Trophoblast cell (in vitro differentiated cells and primary cell): ENCODE results near the gene C20orf204.

Experiments
- DNase-seq, 2 donors: peaks; one replicate each; pipeline ENCODE4 v3.0.0-alpha.2; 2016
- H2AFZ ChIP-seq: 2 replicates; pipeline ENCODE4 v1.6.1; 2013; ENCODE audit warnings: low read length, moderate library complexity, mild to moderate bottlenecking; ENCODE audit not compliant: insufficient read depth, poor library complexity
- H2AK5ac ChIP-seq: 2 replicates; pipeline ENCODE4 v1.6.1; 2013; ENCODE audit warnings: mild to moderate bottlenecking, low read length
- H2BK120ac ChIP-seq: 2 replicates; pipeline ENCODE4 v1.6.1; 2013; ENCODE audit warnings: low read length, mild to moderate bottlenecking, moderate library complexity; ENCODE audit not compliant: insufficient read depth, poor library complexity
- H2BK12ac ChIP-seq: 2 replicates; pipeline ENCODE4 v1.6.1; 2013; ENCODE audit warnings: mild to moderate bottlenecking, low read length, moderate library complexity
- H2BK5ac ChIP-seq: 2 replicates; pipeline ENCODE4 v1.6.1; 2013; ENCODE audit warnings: low read length, low read depth, moderate library complexity, mild to moderate bottlenecking; ENCODE audit not compliant: poor library complexity
- H3K14ac ChIP-seq: 2 replicates; pipeline ENCODE4 v1.6.1; 2013; ENCODE audit warnings: mild to moderate bottlenecking, low read length
- H3K18ac ChIP-seq: 2 replicates; pipeline ENCODE4 v1.6.1; 2013; ENCODE audit warnings: mild to moderate bottlenecking, low read length
- H3K23ac ChIP-seq: 2 replicates; pipeline ENCODE4 v1.6.1; 2013; ENCODE audit warnings: low read length
- H3K27ac ChIP-seq: 2 replicates; pipeline ENCODE4 v1.5.1; 2013; ENCODE audit warnings: low read depth, mild to moderate bottlenecking, inconsistent platforms, low read length, moderate library complexity
- H3K27me3 ChIP-seq: 2 replicates; pipeline ENCODE4 v1.6.1; 2013; ENCODE audit warnings: inconsistent platforms, mild to moderate bottlenecking, low read length, moderate library complexity; ENCODE audit not compliant: insufficient read depth
- H3K36me3 ChIP-seq, 2 experiments: 1 replicate in 1 of 2; 2 replicates in 1 of 2; pipeline ENCODE4 v1.6.1; 2013; ENCODE audit warnings: low read length in 2 of 2, mild to moderate bottlenecking in 2 of 2, moderate library complexity in 1 of 2; ENCODE audit not compliant: insufficient read depth in 2 of 2, control insufficient read depth in 1 of 2
- H3K4ac ChIP-seq: 2 replicates; pipeline ENCODE4 v1.6.1; 2013; ENCODE audit warnings: low read depth, mild to moderate bottlenecking, low read length, moderate library complexity
- H3K4me1 ChIP-seq, 2 experiments: 1 replicate in 1 of 2; 2 replicates in 1 of 2; pipeline ENCODE4 v1.6.1; 2013; ENCODE audit warnings: low read length in 2 of 2, mild to moderate bottlenecking in 2 of 2, moderate library complexity in 1 of 2; ENCODE audit not compliant: insufficient read depth in 2 of 2, control insufficient read depth in 1 of 2
- H3K4me2 ChIP-seq: 2 replicates; pipeline ENCODE4 v1.6.1; 2013; ENCODE audit warnings: inconsistent platforms, mild to moderate bottlenecking, low read length, moderate library complexity
- H3K4me3 ChIP-seq: 2 replicates; pipeline ENCODE4 v1.5.1; 2013; ENCODE audit warnings: mild to moderate bottlenecking, low read depth, low read length, inconsistent platforms
- H3K79me1 ChIP-seq: one replicate; pipeline ENCODE4 v1.6.1; 2013; ENCODE audit warnings: low read length
- H3K79me2 ChIP-seq: 2 replicates; pipeline ENCODE4 v1.6.1; 2013; ENCODE audit warnings: low read length, mild to moderate bottlenecking; ENCODE audit not compliant: control insufficient read depth, insufficient read depth, poor library complexity
- H3K9ac ChIP-seq: 2 replicates; pipeline ENCODE4 v1.6.1; 2013; ENCODE audit warnings: mild to moderate bottlenecking, low read length
- H3K9me3 ChIP-seq: 2 replicates; pipeline ENCODE4 v1.6.1; 2013; ENCODE audit warnings: low read depth, mild to moderate bottlenecking, control low read depth, inconsistent platforms, low read length; ENCODE audit not compliant: insufficient read depth
- H4K12ac ChIP-seq: 2 replicates; pipeline ENCODE4 v1.6.1; 2013; ENCODE audit warnings: low read depth, mild to moderate bottlenecking, low read length, moderate library complexity
- H4K8ac ChIP-seq: 2 replicates; pipeline ENCODE4 v1.6.1; 2013; ENCODE audit warnings: low read depth, mild to moderate bottlenecking, low read length, moderate library complexity
- H4K91ac ChIP-seq: one replicate; pipeline ENCODE4 v1.6.1; 2013; ENCODE audit warnings: low read depth, mild to moderate bottlenecking, low read length, moderate library complexity
- WGBS: extraction: QIAGEN DNeasy Blood & Tissue Kit; methylation state at CpG from one replicate; pipeline ENCODE4 v1.1.7; 2013; ENCODE audit warnings: missing lambda C conversion rate; ENCODE audit not compliant: insufficient read length, insufficient coverage; ENCODE audit errors: extremely low coverage; 5-methylcytosine and 5-hydroxymethylcytosine counted together

The C20orf204 gene

GRCh38 chr20:64024141-64024990 is 11.6 kb upstream of the C20orf204 start:
- Histone ChIP-seq H3K23ac (no peak overlapping the region), H3K27ac (no peak overlapping the region), H2BK5ac (no peak overlapping the region), H3K9me3 (peaks cover 6% of the 10 kb centered on the region), H4K8ac (no peak overlapping the region), H4K12ac (no peak overlapping the region), H3K79me2 (peaks cover 1% of the 10 kb centered on the region), H2AK5ac (no peak overlapping the region), H2BK120ac (no peak overlapping the region), H3K27me3 (no peaks in the 10 kb centered on the region), H2BK12ac (no peak overlapping the region), H2AFZ (no peak overlapping the region), H3K18ac (no peak overlapping the region), H3K79me1 (peaks cover 4% of the 10 kb centered on the region), H3K9ac (no peak overlapping the region), H4K91ac (no peak overlapping the region), H3K4ac (no peak overlapping the region), H3K4me1 (peaks cover 11 to 21% of the 10 kb centered on the region in 2 experiments), H3K4me2 (no peak overlapping the region), H3K14ac (no peak overlapping the region), H3K36me3 (peaks cover 69 to 83% of the 10 kb centered on the region in 2 experiments), H3K4me3 (no peak overlapping the region)
- no peak for DNase-seq
- no CpG with 5 or more reads among the region's 17 CpGs for WGBS

- Histone ChIP-seq H2AK5ac (no peak overlapping the region), H3K9me3 (peaks cover 6% of the 10 kb centered on the region), H2BK5ac (no peak overlapping the region), H3K36me3 (peaks cover 73 to 85% of the 10 kb centered on the region in 2 experiments), H3K14ac (no peak overlapping the region), H3K9ac (no peak overlapping the region), H2BK120ac (no peak overlapping the region), H4K91ac (no peak overlapping the region), H3K79me2 (peaks cover 1% of the 10 kb centered on the region), H3K4me3 (no peak overlapping the region), H4K8ac (no peak overlapping the region), H2AFZ (no peak overlapping the region), H3K27ac (no peak overlapping the region), H3K27me3 (no peaks in the 10 kb centered on the region), H3K18ac (no peak overlapping the region), H2BK12ac (no peak overlapping the region), H3K4me1 (peaks cover 11 to 19% of the 10 kb centered on the region in 2 experiments), H3K23ac (no peak overlapping the region), H4K12ac (no peak overlapping the region), H3K4me2 (no peak overlapping the region), H3K4ac (no peak overlapping the region), H3K79me1 (peaks cover 4% of the 10 kb centered on the region)
- no peak for DNase-seq
- WGBS: no CpG with 5 or more reads among the region's 18 CpGs
These were observed 10.7 kb upstream of the C20orf204 start for GRCh38 chr20:64025101-64025825.

GRCh38 chr20:64025826-64026412 is 10.1 kb upstream of the C20orf204 start:
- WGBS: no CpG with 5 or more reads among the region's 29 CpGs
- Histone ChIP-seq H3K4ac (no peak overlapping the region), H2BK5ac (no peak overlapping the region), H3K23ac (no peak overlapping the region), H3K9ac (no peak overlapping the region), H3K79me2 (peaks cover 1% of the 10 kb centered on the region), H4K91ac (no peak overlapping the region), H3K4me1 (peaks cover 11 to 19% of the 10 kb centered on the region in 2 experiments), H3K18ac (no peak overlapping the region), H3K79me1 (peaks cover 4% of the 10 kb centered on the region), H3K9me3 (peaks cover 6% of the 10 kb centered on the region), H3K4me3 (no peak overlapping the region), H2AK5ac (no peak overlapping the region), H3K27ac (no peak overlapping the region), H4K12ac (no peak overlapping the region), H2BK120ac (no peak overlapping the region), H3K36me3 (peaks cover 77 to 89% of the 10 kb centered on the region in 2 experiments), H2BK12ac (no peak overlapping the region), H3K4me2 (no peak overlapping the region), H2AFZ (no peak overlapping the region), H4K8ac (no peak overlapping the region), H3K27me3 (no peaks in the 10 kb centered on the region), H3K14ac (no peak overlapping the region)
- no peak for DNase-seq

- H3K18ac ChIP-seq: peak overlapping the region; percentile 81
- H2BK120ac ChIP-seq: peak overlapping the region; percentile 60
- H3K27me3 ChIP-seq: no peaks in the 10 kb centered on the region
- no peak overlapping the region for H3K4me3 ChIP-seq
- H3K79me2 ChIP-seq: peaks cover 1% of the 10 kb centered on the region
- WGBS: no CpG with 5 or more reads among the region's 24 CpGs
- H3K79me1 ChIP-seq: peaks cover 4% of the 10 kb centered on the region
- no peak overlapping the region for H4K12ac ChIP-seq
- no peak overlapping the region for H3K9ac ChIP-seq
- no peaks in the 10 kb centered on the region for H3K9me3 ChIP-seq
- H2BK12ac ChIP-seq: peak overlapping the region; percentile 70
- peak overlapping the region; percentile 85 for H3K27ac ChIP-seq
- no peak overlapping the region for H2AFZ ChIP-seq
- no peak for DNase-seq
- H3K4me1 ChIP-seq: peaks cover 11 to 19% of the 10 kb centered on the region in 2 experiments
- H3K4ac ChIP-seq: no peak overlapping the region
- peak overlapping the region; percentile 45 for H4K8ac ChIP-seq
- H3K4me2 ChIP-seq: peak overlapping the region; percentile 33
- no peak overlapping the region for H2AK5ac ChIP-seq
- H3K36me3 ChIP-seq: peaks cover 84 to 86% of the 10 kb centered on the region in 2 experiments
- peak overlapping the region; percentile 67 for H4K91ac ChIP-seq
- no peak overlapping the region for H3K23ac ChIP-seq
- peak overlapping the region; percentile 43 for H2BK5ac ChIP-seq
- peak overlapping the region; percentile 44 for H3K14ac ChIP-seq
These were observed 7.8 kb upstream of the C20orf204 start for GRCh38 chr20:64027981-64028685.
